Caco-2 (cell line): ENCODE results near the gene ARHGDIA. TPM values are rescaled to one million over a fixed set of nuclear protein-coding genes. Genes with fewer than 3 reads are reported as not detected.
A peak's percentile ranks its signal among the peaks of the same experiment; 100 is the strongest.

Experiments used
- BruUV-seq: library from RNA; stranded (reverse); fragments of 400-500 nt; replicated peaks from 2 replicates; lab custom pipeline; 2021; lab: Mats Ljungman, UMichigan
- CTCF ChIA-PET: fragments of 300-600 bp; sonication (Branson Sonifier 250); formaldehyde crosslinking; loops from one replicate; lab custom pipeline; 2022; ENCODE audit warnings: antibody characterized with exemption; lab: Charles Lee
- POLR2A ChIA-PET: fragments of 300-600 bp; sonication (Branson Sonifier 250); formaldehyde crosslinking; loops from one replicate; lab custom pipeline; 2022; ENCODE audit warnings: antibody characterized with exemption; lab: Charles Lee
- DNase-seq, 2 experiments: peaks; one replicate each; pipeline versions ENCODE4 v3.0.0 to v3.0.0-alpha.2; 2020 to 2022
- H3K27me3 ChIP-seq: replicated peaks from 2 replicates; pipeline ENCODE4 v1.6.0; 2011; ENCODE audit warnings: low read length; ENCODE audit not compliant: control insufficient read depth, insufficient read depth
- H3K36me3 ChIP-seq: 2 replicates; pipeline ENCODE4 v1.5.1; 2011; ENCODE audit warnings: low read length; ENCODE audit not compliant: control insufficient read depth, insufficient read depth
- H3K4me1 ChIP-seq: fragments of 250-450 bp; sonication (Bioruptor Pico); 2 replicates; pipeline ENCODE4 v1.5.1; 2020; ENCODE audit warnings: mild to moderate bottlenecking
- H3K4me3 ChIP-seq: 2 replicates; pipeline ENCODE4 v1.5.1; 2011; ENCODE audit warnings: low read depth, mild to moderate bottlenecking, control low read depth, low read length
- H3K9me3 ChIP-seq: fragments of 250-450 bp; sonication (Bioruptor Pico); 2 replicates; pipeline ENCODE4 v1.5.1; 2020; ENCODE audit warnings: mild to moderate bottlenecking, moderate library complexity
- H3K27ac Mint-ChIP-seq: one replicate; pipeline ENCODE4 v1.8.0; 2022; ENCODE audit warnings: mixed read lengths; ENCODE audit not compliant: unreplicated experiment
- H3K27me3 Mint-ChIP-seq: one replicate; pipeline ENCODE4 v1.8.0; 2022; ENCODE audit warnings: mixed read lengths; ENCODE audit not compliant: insufficient read depth, unreplicated experiment
- H3K36me3 Mint-ChIP-seq: one replicate; pipeline ENCODE4 v1.8.0; 2022; ENCODE audit warnings: mild to moderate bottlenecking, mixed read lengths; ENCODE audit not compliant: insufficient read depth, unreplicated experiment
- H3K4me1 Mint-ChIP-seq: one replicate; pipeline ENCODE4 v1.8.0; 2022; ENCODE audit warnings: low read depth, mixed read lengths; ENCODE audit not compliant: unreplicated experiment
- H3K4me3 Mint-ChIP-seq: one replicate; pipeline ENCODE4 v1.8.0; 2022; ENCODE audit warnings: mild to moderate bottlenecking, moderate library complexity, mixed read lengths; ENCODE audit not compliant: unreplicated experiment
- H3K9me3 Mint-ChIP-seq: one replicate; pipeline ENCODE4 v1.8.0; 2022; ENCODE audit warnings: mixed read lengths; ENCODE audit not compliant: unreplicated experiment
- CTCF ChIP-seq, 2 experiments: fragments of 200-600 bp in 1 of 2; IDR thresholded peaks; 1 replicate in 1 of 2; 2 replicates in 1 of 2; pipeline versions ENCODE4 v1.5.1 to v1.8.0; 2011 to 2022; ENCODE audit warnings: antibody characterized with exemption in 1 of 2, control low read depth in 1 of 2, inconsistent platforms in 1 of 2, low read depth in 1 of 2, low read length in 1 of 2, mild to moderate bottlenecking in 1 of 2, moderate library complexity in 1 of 2; ENCODE audit not compliant: insufficient read depth in 1 of 2, severe bottlenecking in 1 of 2, unreplicated experiment in 1 of 2
- intact Hi-C: fragments of 100-400 bp; cut with micrococcal nuclease; formaldehyde crosslinking; loops from one replicate; pipeline ENCODE4 v1.10.0; 2022; ENCODE audit not compliant: unreplicated experiment
- total RNA-seq: library from RNA; stranded (reverse); gene quantifications from 2 replicates; pipeline ENCODE4 v1.2.3, GENCODE V29; 2022

Gene ARHGDIA
- total RNA-seq, 1 experiment from 2014 or later = 253 TPM

DNA sequence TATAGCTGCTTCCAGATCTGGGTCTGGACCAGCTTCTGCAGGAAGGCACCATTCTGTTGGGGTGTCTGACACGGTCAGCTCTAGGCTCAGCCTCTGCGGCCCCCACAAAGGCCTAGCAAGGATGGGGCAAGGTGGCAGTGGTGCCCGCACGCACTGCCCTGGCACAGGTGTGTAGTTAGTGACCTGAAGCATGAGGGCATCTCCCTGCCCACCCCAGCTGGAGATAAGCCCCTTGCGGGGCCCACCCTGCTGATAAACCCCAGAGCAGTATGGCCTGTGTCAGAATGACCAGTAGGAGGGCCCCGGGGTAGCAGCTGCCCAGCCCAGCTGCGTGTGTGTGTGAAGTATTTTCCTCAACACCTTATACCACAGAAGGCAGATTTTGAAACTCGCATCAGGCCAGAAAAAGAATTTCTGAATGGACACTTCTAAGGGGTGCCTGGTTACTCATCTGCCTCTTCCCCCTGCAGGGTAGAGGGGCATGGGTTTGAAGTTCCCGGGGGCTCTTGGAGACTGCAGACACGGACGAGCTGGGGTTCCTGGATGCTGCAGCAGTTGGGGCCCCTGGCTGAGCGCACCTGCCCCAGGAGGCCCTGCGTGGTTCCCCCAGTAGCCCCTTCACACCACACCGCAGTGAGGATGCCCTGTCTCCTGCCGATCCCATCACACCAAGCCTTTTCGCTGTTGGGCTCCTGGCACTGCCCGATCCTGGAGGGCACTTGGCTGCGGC is 4.5 kb downstream of the ARHGDIA start:
- ChIA-PET CTCF (no interaction called here), POLR2A (interaction anchor here (0.7 to 1.1 kb wide), 2 partner anchors 33 to 232 kb away, joined by 3 to 5 read pairs; no protein-coding TSS in a partner anchor)
- no peak for TF ChIP-seq CTCF (IDR thresholded peaks at IDR 0.05; ENCODE audit: insufficient read depth in 1 of 2, low read depth in 1 of 2, low read length in 1 of 2, severe bottlenecking in 1 of 2, unreplicated experiment in 1 of 2)
- no peaks in the 10 kb centered on the region for H3K27me3 ChIP-seq
- intact Hi-C loops = no loop called here
- no peak for DNase-seq
- H3K27me3 Mint-ChIP-seq = no peaks in the 10 kb centered on the region
- H3K36me3 Mint-ChIP-seq = peaks cover 95% of the 10 kb centered on the region
- H3K4me1 ChIP-seq = peaks cover 48% of the 10 kb centered on the region
- no peaks in the 10 kb centered on the region for H3K9me3 ChIP-seq
- no peak overlapping the region for H3K4me3 ChIP-seq
- no peaks in the 10 kb centered on the region for H3K9me3 Mint-ChIP-seq
- H3K4me3 Mint-ChIP-seq = peak overlapping the region; percentile 44
- peak overlapping the region; percentile 90 for H3K27ac Mint-ChIP-seq
- BruUV-seq = no TSS peak
- H3K4me1 Mint-ChIP-seq = peaks cover 27% of the 10 kb centered on the region
- H3K36me3 ChIP-seq = peaks cover 4% of the 10 kb centered on the region; the same call in 1 of the 2 replicates

DNA sequence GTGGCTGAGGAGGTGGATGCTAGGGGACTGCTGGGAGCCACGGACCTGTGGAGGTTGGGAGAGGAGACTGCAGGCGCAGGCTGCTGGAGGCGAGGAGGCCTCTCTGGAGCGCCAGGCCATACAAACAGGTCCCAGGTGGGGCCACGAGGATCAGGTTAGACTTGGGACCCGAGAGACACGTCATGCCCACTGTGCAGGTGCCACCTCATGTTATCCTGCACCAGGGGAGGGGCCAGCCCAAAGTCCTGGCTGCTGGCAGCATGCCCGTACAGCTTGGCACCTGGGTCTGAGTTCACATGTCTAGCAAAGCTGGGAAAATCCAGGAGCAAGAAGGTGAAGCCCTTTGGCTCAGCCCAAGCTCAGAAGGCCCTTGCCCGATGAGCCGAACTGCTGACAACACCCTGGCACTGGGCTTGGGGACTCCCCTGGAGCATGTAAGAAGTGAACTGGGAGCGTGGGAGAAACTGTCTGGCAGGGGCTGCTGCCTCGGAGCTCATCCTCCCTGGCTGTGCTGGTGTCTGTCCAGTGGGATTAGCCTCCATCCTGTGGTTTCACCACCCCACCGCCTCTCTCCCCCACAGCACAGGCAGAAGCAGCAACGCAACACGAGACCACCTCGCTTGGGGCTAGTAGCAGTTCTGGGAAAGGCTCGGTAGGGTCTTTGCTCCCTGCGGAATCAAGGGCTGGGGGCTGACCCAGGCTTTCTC is 5.3 kb downstream of the ARHGDIA start:
- H3K9me3 Mint-ChIP-seq = no peaks in the 10 kb centered on the region
- BruUV-seq = no TSS peak
- H3K27me3 ChIP-seq = no peaks in the 10 kb centered on the region
- no peaks in the 10 kb centered on the region for H3K9me3 ChIP-seq
- peaks cover 27% of the 10 kb centered on the region for H3K4me1 Mint-ChIP-seq
- POLR2A ChIA-PET = no interaction called here
- TF ChIP-seq CTCF (IDR thresholded peaks at IDR 0.05; ENCODE audit: insufficient read depth in 1 of 2, low read depth in 1 of 2, low read length in 1 of 2, severe bottlenecking in 1 of 2, unreplicated experiment in 1 of 2) = no peak
- peaks cover 95% of the 10 kb centered on the region for H3K36me3 Mint-ChIP-seq
- DNase-seq = no peak
- H3K27ac Mint-ChIP-seq = peak overlapping the region; percentile 90
- peaks cover 48% of the 10 kb centered on the region for H3K4me1 ChIP-seq
- no peaks in the 10 kb centered on the region for H3K27me3 Mint-ChIP-seq
- H3K36me3 ChIP-seq = peaks cover 4% of the 10 kb centered on the region; the same call in 1 of the 2 replicates
- intact Hi-C loops = no loop called here
- H3K4me3 ChIP-seq = no peak overlapping the region
- H3K4me3 Mint-ChIP-seq = peak overlapping the region; percentile 22
- CTCF ChIA-PET = interaction anchor here (0.6 kb wide), 1 partner anchor 266 kb away, joined by 4 read pairs; no protein-coding TSS in a partner anchor

DNA sequence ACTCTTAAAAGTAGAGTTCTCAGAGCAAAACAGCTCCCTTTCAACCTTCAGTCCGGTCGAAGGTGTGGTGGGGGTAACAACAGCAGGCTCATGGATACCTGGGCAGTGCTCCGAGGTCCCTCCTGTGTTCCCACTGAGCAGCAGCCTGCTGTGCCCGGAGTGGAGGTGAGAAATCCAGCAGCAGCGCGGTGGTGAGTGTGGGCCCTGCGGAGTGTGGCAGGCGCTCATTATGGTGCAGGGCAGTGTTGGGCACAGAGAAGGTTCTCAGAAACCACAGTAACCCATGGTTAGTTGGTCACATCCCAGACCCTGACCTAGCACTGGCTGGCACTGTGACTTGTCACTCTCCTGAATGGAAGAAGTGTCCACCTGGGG is 5.8 kb downstream of the ARHGDIA start:
- Mint-ChIP-seq H3K4me3 (peak overlapping the region; percentile 22), H3K27ac (peak overlapping the region; percentile 90), H3K9me3 (no peaks in the 10 kb centered on the region), H3K4me1 (peaks cover 27% of the 10 kb centered on the region), H3K27me3 (no peaks in the 10 kb centered on the region), H3K36me3 (peaks cover 98% of the 10 kb centered on the region)
- Histone ChIP-seq H3K4me1 (peaks cover 48% of the 10 kb centered on the region), H3K9me3 (no peaks in the 10 kb centered on the region), H3K4me3 (no peak overlapping the region), H3K27me3 (no peaks in the 10 kb centered on the region), H3K36me3 (peaks cover 4% of the 10 kb centered on the region; the same call in 1 of the 2 replicates)
- intact Hi-C loops = no loop called here
- no peak for DNase-seq
- POLR2A ChIA-PET = no interaction called here
- TF ChIP-seq CTCF (IDR thresholded peaks at IDR 0.05; ENCODE audit: insufficient read depth in 1 of 2, low read depth in 1 of 2, low read length in 1 of 2, severe bottlenecking in 1 of 2, unreplicated experiment in 1 of 2) = no peak
- BruUV-seq = no TSS peak
- CTCF ChIA-PET = interaction anchor here (0.6 kb wide), 1 partner anchor 267 kb away, joined by 4 read pairs; no protein-coding TSS in a partner anchor
